Measurements from ENCODE around the gene AMBN.
"Not testable (repeated sequence)": the region's sequence is repeated elsewhere in the genome, so short reads cannot be mapped to it uniquely, and the experiment has no call there.

The AMBN gene

GRCh38 chr4:70634482-70634881 is 42.4 kb downstream of the AMBN start:
- no peaks in the 10 kb centered on the region for H3K27me3 ChIP-seq (ENCODE audit: insufficient read depth, poor library complexity, severe bottlenecking)
- no peak overlapping the region for H3K4me3 ChIP-seq (ENCODE audit: severe bottlenecking)
- TF ChIP-seq CTCF (IDR thresholded peaks at IDR 0.05; ENCODE audit: poor library complexity, severe bottlenecking) = no peak
- no peaks in the 10 kb centered on the region for H3K36me3 ChIP-seq (ENCODE audit: low read depth)
- H3K27ac ChIP-seq (ENCODE audit: poor library complexity, severe bottlenecking) = no peak overlapping the region
- H3K9me3 ChIP-seq (ENCODE audit: severe bottlenecking) = no peaks in the 10 kb centered on the region
- DNase-seq (ENCODE audit: low spot score) (no peak), ATAC-seq (ENCODE audit: low read depth) (no peak)
- H3K4me1 ChIP-seq (ENCODE audit: insufficient read depth, poor library complexity, severe bottlenecking) = peaks cover 8% of the 10 kb centered on the region

GRCh38 chr4:70637239-70637913 is 45.3 kb downstream of the AMBN start:
- Histone ChIP-seq H3K4me1 (ENCODE audit: insufficient read depth, poor library complexity, severe bottlenecking) (peaks cover under 1% of the 10 kb centered on the region), H3K27me3 (ENCODE audit: insufficient read depth, poor library complexity, severe bottlenecking) (no peaks in the 10 kb centered on the region), H3K9me3 (ENCODE audit: severe bottlenecking) (no peaks in the 10 kb centered on the region), H3K36me3 (ENCODE audit: low read depth) (no peaks in the 10 kb centered on the region), H3K4me3 (ENCODE audit: severe bottlenecking) (no peak overlapping the region), H3K27ac (ENCODE audit: poor library complexity, severe bottlenecking) (no peak overlapping the region)
- TF ChIP-seq CTCF (IDR thresholded peaks at IDR 0.05; ENCODE audit: poor library complexity, severe bottlenecking) = no peak
- ATAC-seq (ENCODE audit: low read depth) = no peak
- DNase-seq (ENCODE audit: low spot score) = no peak

- Histone ChIP-seq H3K27ac (ENCODE audit: poor library complexity, severe bottlenecking) (no peak overlapping the region), H3K27me3 (ENCODE audit: insufficient read depth, poor library complexity, severe bottlenecking) (no peaks in the 10 kb centered on the region), H3K9me3 (ENCODE audit: severe bottlenecking) (no peaks in the 10 kb centered on the region), H3K4me3 (ENCODE audit: severe bottlenecking) (no peak overlapping the region), H3K4me1 (ENCODE audit: insufficient read depth, poor library complexity, severe bottlenecking) (no peaks in the 10 kb centered on the region), H3K36me3 (ENCODE audit: low read depth) (no peaks in the 10 kb centered on the region)
- no peak for DNase-seq (ENCODE audit: low spot score)
- TF ChIP-seq CTCF (IDR thresholded peaks at IDR 0.05; ENCODE audit: poor library complexity, severe bottlenecking) = no peak
- ATAC-seq (ENCODE audit: low read depth) = no peak
Observed at GRCh38 chr4:70640192-70640591, 48.1 kb downstream of the AMBN start.

- not testable (repeated sequence) for ATAC-seq (ENCODE audit: low read depth); H3K4me3 ChIP-seq (ENCODE audit: severe bottlenecking); DNase-seq (ENCODE audit: low spot score); H3K27ac ChIP-seq (ENCODE audit: poor library complexity, severe bottlenecking); H3K9me3 ChIP-seq (ENCODE audit: severe bottlenecking); H3K27me3 ChIP-seq (ENCODE audit: insufficient read depth, poor library complexity, severe bottlenecking); H3K36me3 ChIP-seq (ENCODE audit: low read depth); H3K4me1 ChIP-seq (ENCODE audit: insufficient read depth, poor library complexity, severe bottlenecking)
Observed at GRCh38 chr4:70650741-70651140, 58.7 kb downstream of the AMBN start.

GRCh38 chr4:70651864-70652506 is 59.9 kb downstream of the AMBN start:
- H3K27me3 ChIP-seq (ENCODE audit: insufficient read depth, poor library complexity, severe bottlenecking) = no peaks in the 10 kb centered on the region
- no peaks in the 10 kb centered on the region for H3K4me1 ChIP-seq (ENCODE audit: insufficient read depth, poor library complexity, severe bottlenecking)
- peak; percentile 81 for TF ChIP-seq CTCF (IDR thresholded peaks at IDR 0.05; ENCODE audit: poor library complexity, severe bottlenecking)
- H3K27ac ChIP-seq (ENCODE audit: poor library complexity, severe bottlenecking) = no peak overlapping the region
- no peaks in the 10 kb centered on the region for H3K9me3 ChIP-seq (ENCODE audit: severe bottlenecking)
- DNase-seq (ENCODE audit: low spot score) (no peak), ATAC-seq (ENCODE audit: low read depth) (peak; percentile 62)
- H3K36me3 ChIP-seq (ENCODE audit: low read depth) = no peaks in the 10 kb centered on the region
- no peak overlapping the region for H3K4me3 ChIP-seq (ENCODE audit: severe bottlenecking)

All from RWPE2 (cell line).